ENCODE results near the gene SEPTIN3.

- TF ChIP-seq YY1 (IDR thresholded peaks at IDR 0.05; ENCODE audit: low read depth, low read length) (no peak), CTCF (IDR thresholded peaks at IDR 0.05; ENCODE audit: control extremely low read depth in 1 of 3, insufficient read depth in 1 of 3, low read depth in 1 of 3, low read length in 3 of 3) (no peak), SP1 (IDR thresholded peaks at IDR 0.05; ENCODE audit: low read depth, low read length) (no peak), CHD2 (IDR thresholded peaks at IDR 0.05; ENCODE audit: low read length) (no peak), CEBPB (IDR thresholded peaks at IDR 0.05; ENCODE audit: low read depth, low read length) (no peak), ASH2L (IDR thresholded peaks at IDR 0.05; ENCODE audit: low read length) (no peak), SUZ12 (IDR thresholded peaks at IDR 0.05; ENCODE audit: low read length) (no peak), JUND (IDR thresholded peaks at IDR 0.05; ENCODE audit: low read length) (no peak), HDAC6 (IDR thresholded peaks at IDR 0.05; ENCODE audit: low read depth, low read length) (no peak), MAFK (IDR thresholded peaks at IDR 0.05; ENCODE audit: low read depth, low read length) (no peak), POLR2A (IDR thresholded peaks at IDR 0.05; ENCODE audit: control extremely low read depth in 1 of 2, low read depth in 2 of 2, low read length in 2 of 2) (no peak), SRF (IDR thresholded peaks at IDR 0.05; ENCODE audit: low read depth, low read length) (no peak), CREB1 (IDR thresholded peaks at IDR 0.05) (no peak), RFX5 (IDR thresholded peaks at IDR 0.05; ENCODE audit: borderline replicate concordance, low read depth, low read length) (no peak)
These were observed 36.9 kb upstream of the SEPTIN3 start for GRCh38 chr22:41932353-41932752.
